GM12865 (cell line): ENCODE measurements around the gene ACBD4.

ENCODE experiments used
- DNase-seq: peaks from one replicate; pipeline ENCODE4 v3.0.0; 2010; ENCODE audit warnings: low read depth
- H3K4me3 ChIP-seq: 2 replicates; pipeline ENCODE4 v1.5.1; 2011; ENCODE audit warnings: mild to moderate bottlenecking, low read depth, low read length, control low read depth
- CTCF ChIP-seq: IDR thresholded peaks from 2 replicates; pipeline ENCODE4 v1.5.1; 2011; ENCODE audit warnings: low read length, control low read depth, low read depth, inconsistent platforms; ENCODE audit not compliant: insufficient read depth; ENCODE audit errors: missing control alignments

Gene ACBD4

GRCh38 chr17:45125509-45125908 lies 10.0 kb upstream of the ACBD4 start:
- DNase-seq, result no peak
- TF ChIP-seq CTCF, result no peak
- H3K4me3 ChIP-seq, result no peak overlapping the region

DNA sequence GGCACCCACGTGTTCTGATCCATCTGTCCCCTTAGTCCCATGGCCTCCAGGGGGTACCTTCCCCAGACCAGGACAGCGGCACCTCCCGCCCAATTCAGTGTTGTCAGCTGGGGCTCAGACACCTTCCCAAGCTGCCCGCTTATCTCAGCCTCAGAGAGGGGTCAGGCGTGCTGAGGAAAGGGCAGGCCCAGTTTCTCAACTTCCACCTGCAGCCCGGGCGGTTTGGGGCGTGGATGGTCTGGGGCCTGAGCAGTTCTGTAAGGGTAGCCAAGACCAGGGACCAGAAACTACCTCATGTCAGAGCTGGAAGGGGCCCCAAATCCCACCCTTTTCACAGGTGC lies 8.3 kb upstream of the ACBD4 start:
- H3K4me3 ChIP-seq, result no peak overlapping the region
- TF ChIP-seq CTCF, result no peak
- DNase-seq, result no peak

DNA sequence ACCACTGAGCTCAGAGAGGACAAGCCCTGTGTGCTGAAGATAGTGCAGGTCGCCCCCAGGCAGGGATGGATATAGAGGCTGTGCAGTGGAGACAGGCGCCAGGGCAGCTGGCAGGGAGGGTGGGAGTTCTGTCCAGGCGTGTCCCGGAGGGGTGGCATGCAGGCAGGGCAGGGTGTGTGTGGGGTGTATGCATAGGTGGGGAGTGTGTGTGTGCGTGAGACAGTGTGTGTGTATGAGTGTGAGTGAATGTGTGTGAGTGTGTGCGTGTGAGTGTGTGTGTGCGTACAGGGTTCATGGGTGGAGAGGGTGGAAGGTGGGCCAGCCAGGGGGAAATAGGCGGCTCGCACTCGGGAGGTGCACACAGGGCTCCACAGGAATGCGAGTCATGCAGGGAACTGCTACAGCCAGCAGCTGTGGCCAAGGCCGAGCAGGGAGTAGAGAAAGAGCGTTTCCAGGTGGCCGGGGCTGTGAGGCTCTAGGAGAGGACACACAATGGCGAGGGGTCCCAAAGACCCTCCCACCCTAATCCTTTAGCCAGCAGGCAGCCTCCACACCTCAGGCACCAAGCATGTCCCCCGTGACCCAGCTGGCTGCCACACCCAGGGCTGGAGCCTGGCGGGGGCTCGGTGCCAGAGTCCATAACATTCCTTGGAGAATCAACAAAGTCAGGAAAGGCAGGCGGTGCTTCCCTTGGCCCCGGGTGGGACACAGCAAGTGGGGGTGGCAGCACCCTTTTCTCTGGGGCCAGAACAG lies 7.8 kb upstream of the ACBD4 start:
- no peak for TF ChIP-seq CTCF
- DNase-seq, result no peak
- no peak overlapping the region for H3K4me3 ChIP-seq

DNA sequence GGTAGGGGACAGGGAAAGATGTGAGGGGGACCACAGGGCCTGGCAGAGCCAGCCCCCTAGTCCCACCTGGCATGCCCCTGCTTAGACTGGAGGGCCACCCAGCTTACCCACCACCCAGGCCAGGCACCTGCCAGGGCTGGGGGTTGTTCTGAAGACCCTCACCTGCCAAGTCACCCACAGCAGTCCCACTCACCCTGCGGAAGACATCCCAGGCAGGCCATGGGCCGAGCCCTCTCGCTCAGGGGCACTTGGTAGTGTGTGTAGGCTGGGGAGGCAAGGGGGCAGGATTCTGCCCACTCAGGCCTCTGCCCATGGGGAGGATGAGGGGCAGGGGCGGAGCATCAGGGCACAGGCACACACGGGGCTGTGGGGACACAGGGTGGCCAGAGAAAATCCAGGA lies 7.2 kb upstream of the ACBD4 start:
- no peak for DNase-seq
- H3K4me3 ChIP-seq, result no peak overlapping the region
- no peak for TF ChIP-seq CTCF

- DNase-seq, result no peak
- H3K4me3 ChIP-seq, result no peak overlapping the region
These were observed 6.5 kb upstream of the ACBD4 start for GRCh38 chr17:45128989-45129388.

DNA sequence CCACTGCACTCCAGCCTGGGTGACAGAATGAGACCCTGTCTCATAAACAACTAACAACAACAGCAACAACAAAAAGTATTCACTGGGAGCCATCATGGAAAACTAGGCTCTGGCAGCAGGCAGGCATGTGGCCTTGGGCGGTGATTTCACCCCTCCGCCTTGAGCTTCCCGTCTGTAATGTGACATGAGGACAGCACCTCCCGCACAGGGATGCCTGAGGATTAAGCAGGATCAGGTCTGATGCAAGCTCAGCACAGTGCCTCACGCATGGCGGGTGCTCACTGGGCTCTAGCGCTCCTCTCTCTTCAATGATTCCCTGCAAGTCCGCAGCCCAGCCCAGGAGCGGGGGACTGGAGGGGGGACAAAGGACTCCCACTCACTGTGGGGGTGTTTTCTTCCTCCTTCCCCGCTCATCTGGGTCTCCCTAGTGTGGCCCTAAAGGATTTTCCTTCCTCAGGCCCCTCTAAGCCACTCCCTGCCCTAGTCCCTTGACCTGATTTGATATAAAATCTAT lies 6.0 kb upstream of the ACBD4 start:
- H3K4me3 ChIP-seq, result no peak overlapping the region
- TF ChIP-seq CTCF, result no peak
- DNase-seq, result no peak

More at GRCh38 chr17:45128989-45129388, 6.5 kb upstream of the ACBD4 start:
- no peak for TF ChIP-seq CTCF
